Measurements from ENCODE around the gene SBF2. TPM values are rescaled to one million over a fixed set of nuclear protein-coding genes. Genes with fewer than 3 reads are reported as not detected.
"Not testable (repeated sequence)": the region's sequence is repeated elsewhere in the genome, so short reads cannot be mapped to it uniquely, and the experiment has no call there.

The SBF2 gene
- total RNA-seq, 4 donors from 2014 or later, result 29.7 to 60.4 (median 36.0) TPM

- intact Hi-C loops (cut with DNase I; ENCODE audit: low total_unique reads), result no loop called here
Observed at GRCh38 chr11:10261821-10262220, 32.2 kb downstream of the SBF2 start.

GRCh38 chr11:10257478-10257877 is 36.5 kb downstream of the SBF2 start:
- 93 to 97% methylated on average over 4 of the region's 4 CpGs for WGBS, 2 donors
- no peak overlapping the region for H3K4me3 ChIP-seq (ENCODE audit: low read depth, poor library complexity, severe bottlenecking)
- intact Hi-C loops (cut with DNase I; ENCODE audit: low total_unique reads), result no loop called here
- TF ChIP-seq POLR2A (IDR thresholded peaks at IDR 0.05), result no peak
- TF ChIP-seq CTCF (IDR thresholded peaks at IDR 0.05), result no peak
- no peak for DNase-seq (ENCODE audit: low spot score in 2 of 2)

More at GRCh38 chr11:10261821-10262220, 32.2 kb downstream of the SBF2 start:
- DNase-seq (ENCODE audit: low spot score in 2 of 2), result no peak
- H3K4me3 ChIP-seq (ENCODE audit: low read depth, poor library complexity, severe bottlenecking), result no peak overlapping the region
- TF ChIP-seq POLR2A (IDR thresholded peaks at IDR 0.05) (no peak), CTCF (IDR thresholded peaks at IDR 0.05) (no peak)

- 79 to 85% methylated on average over 3 of the region's 3 CpGs for WGBS, 2 donors
- TF ChIP-seq POLR2A (IDR thresholded peaks at IDR 0.05) (no peak), CTCF (IDR thresholded peaks at IDR 0.05) (no peak)
- no peak for DNase-seq (ENCODE audit: low spot score in 2 of 2)
- H3K4me3 ChIP-seq (ENCODE audit: low read depth, poor library complexity, severe bottlenecking), result no peak overlapping the region
- intact Hi-C loops (cut with DNase I; ENCODE audit: low total_unique reads), result no loop called here
Observed at GRCh38 chr11:10255388-10256125, 38.5 kb downstream of the SBF2 start.

- WGBS, 2 donors, result 95 to 99% methylated on average over 2 of the region's 2 CpGs
- intact Hi-C loops (cut with DNase I; ENCODE audit: low total_unique reads); DNase-seq (ENCODE audit: low spot score in 2 of 2); H3K4me3 ChIP-seq (ENCODE audit: low read depth, poor library complexity, severe bottlenecking): not testable (repeated sequence)
Observed at GRCh38 chr11:10249448-10250131, 44.4 kb downstream of the SBF2 start.

GRCh38 chr11:10247011-10247410 is 47.0 kb downstream of the SBF2 start:
- H3K4me3 ChIP-seq (ENCODE audit: low read depth, poor library complexity, severe bottlenecking), result no peak overlapping the region
- no peak for TF ChIP-seq CTCF (IDR thresholded peaks at IDR 0.05)
- no peak for TF ChIP-seq POLR2A (IDR thresholded peaks at IDR 0.05)
- DNase-seq (ENCODE audit: low spot score in 2 of 2), result no peak
- 70 to 75% methylated on average over 2 of the region's 2 CpGs for WGBS, 2 donors
- intact Hi-C loops (cut with DNase I; ENCODE audit: low total_unique reads), result no loop called here

GRCh38 chr11:10243896-10244575 is 50.0 kb downstream of the SBF2 start:
- intact Hi-C loops (cut with DNase I; ENCODE audit: low total_unique reads), result no loop called here
- WGBS, 2 donors, result 80 to 81% methylated on average over 2 of the region's 2 CpGs
- no peak for TF ChIP-seq CTCF (IDR thresholded peaks at IDR 0.05)
- TF ChIP-seq POLR2A (IDR thresholded peaks at IDR 0.05), result no peak
- no peak overlapping the region for H3K4me3 ChIP-seq (ENCODE audit: low read depth, poor library complexity, severe bottlenecking)
- DNase-seq (ENCODE audit: low spot score in 2 of 2), result no peak

Measured in lower leg skin (tissue), 4 donors.